CD1c-positive myeloid dendritic cell (primary cell): ENCODE results near the gene TMEM52B.
"Not testable (repeated sequence)": the region's sequence is repeated elsewhere in the genome, so short reads cannot be mapped to it uniquely, and the experiment has no call there.

Source experiments
- DNase-seq: peaks from one replicate; pipeline ENCODE4 v3.0.0-alpha.2; 2016; ENCODE audit errors: extremely low spot score

The TMEM52B gene

GRCh38 chr12:10211940-10212738 is 33.3 kb downstream of the TMEM52B start:
- peak; percentile 98 for DNase-seq

GRCh38 chr12:10212739-10213131 is 33.9 kb downstream of the TMEM52B start, which contains the start of gene GABARAPL1:
Gene GABARAPL1, plus strand, starts transcription at chr12:10212877. Its CDS starts 253 bp downstream, at chr12:10213130.
- peak; percentile 91 for DNase-seq

GRCh38 chr12:10213168-10214135 is 34.6 kb downstream of the TMEM52B start:
- DNase-seq, result peak; percentile 97

GRCh38 chr12:10214136-10214894 is 35.5 kb downstream of the TMEM52B start:
- DNase-seq, result peak; percentile 33

GRCh38 chr12:10214895-10215267 is 36.0 kb downstream of the TMEM52B start:
- DNase-seq, result peak; percentile 77

GRCh38 chr12:10215436-10215835 is 36.6 kb downstream of the TMEM52B start:
- DNase-seq, result no peak

- not testable (repeated sequence) for DNase-seq
Observed at GRCh38 chr12:10215946-10216345, 37.1 kb downstream of the TMEM52B start.

- DNase-seq, result peak; percentile 82
Observed at GRCh38 chr12:10218021-10218420, 39.2 kb downstream of the TMEM52B start.

GRCh38 chr12:10220398-10221077 is 41.7 kb downstream of the TMEM52B start:
- peak; percentile 29 for DNase-seq

GRCh38 chr12:10221846-10222245 is 43.0 kb downstream of the TMEM52B start:
- no peak for DNase-seq

- DNase-seq, result no peak
Observed at GRCh38 chr12:10223208-10223607, 44.4 kb downstream of the TMEM52B start.

- DNase-seq, result not testable (repeated sequence)
Observed at GRCh38 chr12:10225426-10225825, 46.6 kb downstream of the TMEM52B start.

GRCh38 chr12:10226086-10226485 is 47.3 kb downstream of the TMEM52B start:
- DNase-seq, result no peak

- DNase-seq, result no peak
Observed at GRCh38 chr12:10226731-10227130, 47.9 kb downstream of the TMEM52B start.

GRCh38 chr12:10227648-10228047 is 48.8 kb downstream of the TMEM52B start:
- DNase-seq, result no peak

- no peak for DNase-seq
Observed at GRCh38 chr12:10234562-10234961, 55.7 kb downstream of the TMEM52B start.

- DNase-seq, result peak; percentile 63
Observed at GRCh38 chr12:10235761-10236631, 57.2 kb downstream of the TMEM52B start.

- no peak for DNase-seq
Observed at GRCh38 chr12:10236720-10237119, 57.9 kb downstream of the TMEM52B start.

- no peak for DNase-seq
Observed at GRCh38 chr12:10238526-10238925, 59.7 kb downstream of the TMEM52B start.

GRCh38 chr12:10241290-10241689 is 62.5 kb downstream of the TMEM52B start:
- no peak for DNase-seq
